ENCODE measurements around the gene DEFB129.

GRCh38 chr20:198225-198624 lies 28.8 kb upstream of the DEFB129 start:
- TF ChIP-seq EZH2 (IDR thresholded peaks at IDR 0.05) = no peak
- TF ChIP-seq POLR2AphosphoS5 (IDR thresholded peaks at IDR 0.05; ENCODE audit: borderline replicate concordance, low read depth, low read length) = no peak
